Activated gamma-delta T cell treated with Interleukin-2 at 50 U/mL for 16 hours (primary cell): ENCODE data around the gene ARID1B.

Experiments
- DNase-seq: peaks from one replicate; pipeline ENCODE4 v3.0.0-alpha.2; 2020

ARID1B gene

GRCh38 chr6:157119502-157120027 lies 342.4 kb downstream of the ARID1B start:
- no peak for DNase-seq

- DNase-seq: no peak
Measured at GRCh38 chr6:157120534-157121232, 343.5 kb downstream of the ARID1B start.

GRCh38 chr6:157121897-157122296 lies 344.7 kb downstream of the ARID1B start:
- no peak for DNase-seq

- no peak for DNase-seq
Measured at GRCh38 chr6:157123234-157123633, 346.1 kb downstream of the ARID1B start.

GRCh38 chr6:157124485-157125254 lies 347.5 kb downstream of the ARID1B start:
- no peak for DNase-seq

- DNase-seq: no peak
Measured at GRCh38 chr6:157125531-157125930, 348.4 kb downstream of the ARID1B start.

- DNase-seq: no peak
Measured at GRCh38 chr6:157126183-157127098, 349.3 kb downstream of the ARID1B start.

- no peak for DNase-seq
Measured at GRCh38 chr6:157128235-157128775, 351.1 kb downstream of the ARID1B start.

GRCh38 chr6:157131250-157131649 lies 354.1 kb downstream of the ARID1B start:
- no peak for DNase-seq

- no peak for DNase-seq
Measured at GRCh38 chr6:157133856-157134255, 356.7 kb downstream of the ARID1B start.

GRCh38 chr6:157134402-157135047 lies 357.3 kb downstream of the ARID1B start:
- DNase-seq: no peak

- DNase-seq: no peak
Measured at GRCh38 chr6:157135691-157136090, 358.5 kb downstream of the ARID1B start.

- DNase-seq: no peak
Measured at GRCh38 chr6:157137501-157137900, 360.3 kb downstream of the ARID1B start.

GRCh38 chr6:157139054-157139708 lies 362.0 kb downstream of the ARID1B start:
- DNase-seq: no peak

GRCh38 chr6:157143171-157143889 lies 366.2 kb downstream of the ARID1B start:
- DNase-seq: peak; percentile 22

- no peak for DNase-seq
Measured at GRCh38 chr6:157143890-157144798, 367.0 kb downstream of the ARID1B start.

- DNase-seq: no peak
Measured at GRCh38 chr6:157144859-157145568, 367.8 kb downstream of the ARID1B start.

GRCh38 chr6:157145656-157146285 lies 368.6 kb downstream of the ARID1B start:
- no peak for DNase-seq
